ENCODE measurements around the gene TMEM134. TPM values are rescaled to one million over a fixed set of nuclear protein-coding genes. Genes with fewer than 3 reads are reported as not detected.

TMEM134 gene
- total RNA-seq, 3 donors from 2014 or later = 37.8 to 54.2 (median 42.3) TPM

GRCh38 chr11:67503119-67504004 lies 34.3 kb upstream of the TMEM134 start:
- TF ChIP-seq POLR2AphosphoS5 (IDR thresholded peaks at IDR 0.05) (no peak), POLR2A (IDR thresholded peaks at IDR 0.05) (no peak)
- TF ChIP-seq, protein P1, sequence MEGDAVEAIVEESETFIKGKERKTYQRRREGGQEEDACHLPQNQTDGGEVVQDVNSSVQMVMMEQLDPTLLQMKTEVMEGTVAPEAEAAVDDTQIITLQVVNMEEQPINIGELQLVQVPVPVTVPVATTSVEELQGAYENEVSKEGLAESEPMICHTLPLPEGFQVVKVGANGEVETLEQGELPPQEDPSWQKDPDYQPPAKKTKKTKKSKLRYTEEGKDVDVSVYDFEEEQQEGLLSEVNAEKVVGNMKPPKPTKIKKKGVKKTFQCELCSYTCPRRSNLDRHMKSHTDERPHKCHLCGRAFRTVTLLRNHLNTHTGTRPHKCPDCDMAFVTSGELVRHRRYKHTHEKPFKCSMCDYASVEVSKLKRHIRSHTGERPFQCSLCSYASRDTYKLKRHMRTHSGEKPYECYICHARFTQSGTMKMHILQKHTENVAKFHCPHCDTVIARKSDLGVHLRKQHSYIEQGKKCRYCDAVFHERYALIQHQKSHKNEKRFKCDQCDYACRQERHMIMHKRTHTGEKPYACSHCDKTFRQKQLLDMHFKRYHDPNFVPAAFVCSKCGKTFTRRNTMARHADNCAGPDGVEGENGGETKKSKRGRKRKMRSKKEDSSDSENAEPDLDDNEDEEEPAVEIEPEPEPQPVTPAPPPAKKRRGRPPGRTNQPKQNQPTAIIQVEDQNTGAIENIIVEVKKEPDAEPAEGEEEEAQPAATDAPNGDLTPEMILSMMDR (IDR thresholded peaks at IDR 0.05) = no peak
- peaks cover 17 to 27% of the 10 kb centered on the region in 2 donors for H3K4me1 ChIP-seq
- no peaks in the 10 kb centered on the region for H3K27me3 ChIP-seq
- H3K4me3 ChIP-seq = peak overlapping the region; percentile 59 to 70 (median 70)
- H3K27ac ChIP-seq = peak overlapping the region in 1 of 2 donors; percentile 98
- intact Hi-C loops (cut with DNase I; ENCODE audit: low total_unique reads) = loop anchor here (10.0 kb wide), 1 partner anchor 109 kb away; the partner anchor contains the start of gene RAD9A
- H3K9me3 ChIP-seq = no peaks in the 10 kb centered on the region
- H3K36me3 ChIP-seq = no peaks in the 10 kb centered on the region
- no peak for DNase-seq (ENCODE audit: low spot score in 2 of 2)

- Histone ChIP-seq H3K4me3 (no peak overlapping the region), H3K27me3 (no peaks in the 10 kb centered on the region), H3K36me3 (no peaks in the 10 kb centered on the region), H3K4me1 (peaks cover 17 to 25% of the 10 kb centered on the region in 2 donors), H3K27ac (no peak overlapping the region), H3K9me3 (no peaks in the 10 kb centered on the region)
- intact Hi-C loops (cut with DNase I; ENCODE audit: low total_unique reads) = loop anchor here (10.0 kb wide), 1 partner anchor 108 kb away; the partner anchor contains the start of gene RAD9A
- no peak for DNase-seq (ENCODE audit: low spot score in 2 of 2)
- TF ChIP-seq, protein P1 (IDR thresholded peaks at IDR 0.05) = no peak
- no peak for TF ChIP-seq POLR2A (IDR thresholded peaks at IDR 0.05)
- TF ChIP-seq POLR2AphosphoS5 (IDR thresholded peaks at IDR 0.05) = no peak
Observed at GRCh38 chr11:67502328-67502979, 33.4 kb upstream of the TMEM134 start.

- intact Hi-C loops (cut with DNase I; ENCODE audit: low total_unique reads) = loop anchor here (10.0 kb wide), 1 partner anchor 107 kb away; the partner anchor contains the start of gene RAD9A
- no peak overlapping the region for H3K27ac ChIP-seq
- no peak for TF ChIP-seq POLR2A (IDR thresholded peaks at IDR 0.05)
- DNase-seq (ENCODE audit: low spot score in 2 of 2) = no peak
- no peaks in the 10 kb centered on the region for H3K27me3 ChIP-seq
- no peaks in the 10 kb centered on the region for H3K36me3 ChIP-seq
- H3K9me3 ChIP-seq = no peaks in the 10 kb centered on the region
- no peak overlapping the region for H3K4me3 ChIP-seq
- H3K4me1 ChIP-seq = peaks cover 17 to 19% of the 10 kb centered on the region in 2 donors
Observed at GRCh38 chr11:67501854-67502253, 32.8 kb upstream of the TMEM134 start.

DNA sequence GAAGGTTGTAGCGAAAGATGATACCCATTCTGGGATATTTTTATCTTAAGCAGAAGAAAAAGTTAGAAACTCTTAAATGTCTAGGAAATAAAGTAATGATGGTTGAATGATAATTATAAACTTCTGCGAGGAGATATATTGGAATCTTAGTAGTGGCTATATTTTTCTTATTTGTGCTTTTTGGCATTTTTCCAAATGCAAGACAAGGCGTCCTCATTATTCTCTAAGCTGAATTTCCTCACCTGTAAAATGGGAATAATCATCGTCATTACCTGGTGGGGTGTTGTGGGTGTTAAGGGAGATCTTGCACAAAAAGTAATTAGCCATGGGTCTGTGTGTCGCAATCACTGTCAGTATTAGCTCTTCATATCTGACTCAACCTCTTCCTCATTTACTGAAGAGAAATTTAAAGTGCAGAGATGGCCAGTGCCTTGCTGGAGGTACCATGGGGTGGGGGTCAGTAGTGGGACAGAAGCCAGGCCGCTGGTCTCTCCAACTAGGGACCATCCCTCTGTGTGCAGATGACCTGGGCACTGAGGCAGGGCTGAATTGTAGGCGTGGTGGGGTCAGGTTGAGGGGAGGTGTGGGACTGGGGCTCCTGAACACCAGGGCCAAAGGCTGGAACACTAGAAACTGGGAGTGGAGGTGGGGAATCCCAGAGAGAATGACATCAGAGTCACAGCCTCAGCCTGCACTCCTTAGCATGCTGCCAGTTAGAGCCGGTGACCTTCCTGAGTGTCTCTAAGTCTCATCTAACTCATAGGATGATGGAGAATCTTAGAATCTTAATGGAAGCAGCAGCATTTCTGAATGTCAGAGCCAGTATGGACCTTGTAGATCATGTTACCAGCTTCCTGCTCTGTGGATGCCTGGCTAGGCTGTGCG lies 32.0 kb upstream of the TMEM134 start:
- H3K9me3 ChIP-seq = no peaks in the 10 kb centered on the region
- no peaks in the 10 kb centered on the region for H3K36me3 ChIP-seq
- H3K4me1 ChIP-seq = peaks cover 13 to 17% of the 10 kb centered on the region in 2 donors
- H3K4me3 ChIP-seq = no peak overlapping the region
- TF ChIP-seq, protein P1 (IDR thresholded peaks at IDR 0.05) = no peak
- no peak for TF ChIP-seq POLR2A (IDR thresholded peaks at IDR 0.05)
- no peak for TF ChIP-seq POLR2AphosphoS5 (IDR thresholded peaks at IDR 0.05)
- no peak overlapping the region for H3K27ac ChIP-seq
- no peaks in the 10 kb centered on the region for H3K27me3 ChIP-seq
- intact Hi-C loops (cut with DNase I; ENCODE audit: low total_unique reads) = loop anchor here (10.0 kb wide), 1 partner anchor 106 kb away; the partner anchor contains the start of gene RAD9A
- no peak for DNase-seq (ENCODE audit: low spot score in 2 of 2)

DNA sequence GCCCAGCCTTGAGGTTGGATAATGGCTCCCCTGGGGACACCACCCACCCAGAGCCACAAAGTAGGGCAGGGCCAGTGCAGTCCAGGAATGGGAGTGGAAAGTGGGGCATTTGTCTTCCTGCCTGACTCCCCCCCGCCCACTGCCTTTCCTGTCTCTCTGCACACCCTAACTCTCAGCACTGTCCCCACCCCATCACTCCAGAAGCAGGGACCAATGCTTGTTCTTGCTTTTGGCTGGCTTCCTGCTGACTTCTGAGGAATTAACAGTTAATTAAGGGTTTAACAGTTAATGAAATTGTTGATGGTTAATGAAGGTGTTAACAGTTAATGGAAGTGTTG lies 31.4 kb upstream of the TMEM134 start:
- no peaks in the 10 kb centered on the region for H3K36me3 ChIP-seq
- no peaks in the 10 kb centered on the region for H3K27me3 ChIP-seq
- H3K4me3 ChIP-seq = no peak overlapping the region
- peaks cover 9 to 13% of the 10 kb centered on the region in 2 donors for H3K4me1 ChIP-seq
- no peak for DNase-seq (ENCODE audit: low spot score in 2 of 2)
- no peaks in the 10 kb centered on the region for H3K9me3 ChIP-seq
- H3K27ac ChIP-seq = no peak overlapping the region
- intact Hi-C loops (cut with DNase I; ENCODE audit: low total_unique reads) = loop anchor here (10.0 kb wide), 1 partner anchor 106 kb away; the partner anchor contains the start of gene RAD9A
- TF ChIP-seq, protein P1 (IDR thresholded peaks at IDR 0.05) = no peak
- TF ChIP-seq POLR2AphosphoS5 (IDR thresholded peaks at IDR 0.05) (no peak), POLR2A (IDR thresholded peaks at IDR 0.05) (no peak)
